GM19468 (cell line): ENCODE data around the gene CTNNA3.

Experiments
- ATAC-seq: cut with Tn5 transposase; IDR thresholded peaks from one replicate; pipeline ENCODE4 v1.9.1; 2021; ENCODE audit warnings: mild to moderate bottlenecking, moderate library complexity, moderate number of reproducible peaks; ENCODE audit not compliant: unreplicated experiment; ENCODE audit errors: extremely low read depth

CTNNA3 gene

GRCh38 chr10:66746246-66746645, 949.7 kb downstream of the CTNNA3 start:
- ATAC-seq, result no peak

- no peak for ATAC-seq
Measured at GRCh38 chr10:66744915-66745314, 951.1 kb downstream of the CTNNA3 start.

- no peak for ATAC-seq
Measured at GRCh38 chr10:66737241-66737640, 958.8 kb downstream of the CTNNA3 start.

- no peak for ATAC-seq
Measured at GRCh38 chr10:66723608-66724400, 972.2 kb downstream of the CTNNA3 start.

- no peak for ATAC-seq
Measured at GRCh38 chr10:66719483-66719882, 976.5 kb downstream of the CTNNA3 start.

- no peak for ATAC-seq
Measured at GRCh38 chr10:66717231-66717981, 978.6 kb downstream of the CTNNA3 start.

GRCh38 chr10:66714741-66715140, 981.3 kb downstream of the CTNNA3 start:
- no peak for ATAC-seq

GRCh38 chr10:66713387-66713786, 982.6 kb downstream of the CTNNA3 start:
- no peak for ATAC-seq

GRCh38 chr10:66698069-66698468, 997.9 kb downstream of the CTNNA3 start:
- ATAC-seq, result no peak

- no peak for ATAC-seq
Measured at GRCh38 chr10:66695046-66695445, 1000.9 kb downstream of the CTNNA3 start.

GRCh38 chr10:66684581-66684980, 1011.4 kb downstream of the CTNNA3 start:
- ATAC-seq, result no peak

GRCh38 chr10:66680886-66681285, 1015.1 kb downstream of the CTNNA3 start:
- no peak for ATAC-seq

- no peak for ATAC-seq
Measured at GRCh38 chr10:66678521-66678920, 1017.5 kb downstream of the CTNNA3 start.

- no peak for ATAC-seq
Measured at GRCh38 chr10:66673071-66673470, 1022.9 kb downstream of the CTNNA3 start.

GRCh38 chr10:66671562-66671961, 1024.4 kb downstream of the CTNNA3 start:
- ATAC-seq, result no peak

GRCh38 chr10:66671064-66671463, 1024.9 kb downstream of the CTNNA3 start:
- ATAC-seq, result no peak

GRCh38 chr10:66656499-66656898, 1039.5 kb downstream of the CTNNA3 start:
- no peak for ATAC-seq

- no peak for ATAC-seq
Measured at GRCh38 chr10:66654861-66655260, 1041.1 kb downstream of the CTNNA3 start.

- ATAC-seq, result no peak
Measured at GRCh38 chr10:66651308-66652082, 1044.5 kb downstream of the CTNNA3 start.

- no peak for ATAC-seq
Measured at GRCh38 chr10:66649626-66650025, 1046.4 kb downstream of the CTNNA3 start.

GRCh38 chr10:66642217-66642616, 1053.8 kb downstream of the CTNNA3 start:
- ATAC-seq, result no peak
